SIG-M5 treated with dmso at 0.1 percent for 504 hours (cell line): ENCODE data around the gene OGFOD3.
"Not testable (repeated sequence)": the region's sequence is repeated elsewhere in the genome, so short reads cannot be mapped to it uniquely, and the experiment has no call there.

Experiments used
- DNase-seq: peaks from one replicate; lab custom pipeline; 2025; ENCODE audit not compliant: unreplicated experiment; lab: John Stamatoyannopoulos, UW

OGFOD3 gene

DNA sequence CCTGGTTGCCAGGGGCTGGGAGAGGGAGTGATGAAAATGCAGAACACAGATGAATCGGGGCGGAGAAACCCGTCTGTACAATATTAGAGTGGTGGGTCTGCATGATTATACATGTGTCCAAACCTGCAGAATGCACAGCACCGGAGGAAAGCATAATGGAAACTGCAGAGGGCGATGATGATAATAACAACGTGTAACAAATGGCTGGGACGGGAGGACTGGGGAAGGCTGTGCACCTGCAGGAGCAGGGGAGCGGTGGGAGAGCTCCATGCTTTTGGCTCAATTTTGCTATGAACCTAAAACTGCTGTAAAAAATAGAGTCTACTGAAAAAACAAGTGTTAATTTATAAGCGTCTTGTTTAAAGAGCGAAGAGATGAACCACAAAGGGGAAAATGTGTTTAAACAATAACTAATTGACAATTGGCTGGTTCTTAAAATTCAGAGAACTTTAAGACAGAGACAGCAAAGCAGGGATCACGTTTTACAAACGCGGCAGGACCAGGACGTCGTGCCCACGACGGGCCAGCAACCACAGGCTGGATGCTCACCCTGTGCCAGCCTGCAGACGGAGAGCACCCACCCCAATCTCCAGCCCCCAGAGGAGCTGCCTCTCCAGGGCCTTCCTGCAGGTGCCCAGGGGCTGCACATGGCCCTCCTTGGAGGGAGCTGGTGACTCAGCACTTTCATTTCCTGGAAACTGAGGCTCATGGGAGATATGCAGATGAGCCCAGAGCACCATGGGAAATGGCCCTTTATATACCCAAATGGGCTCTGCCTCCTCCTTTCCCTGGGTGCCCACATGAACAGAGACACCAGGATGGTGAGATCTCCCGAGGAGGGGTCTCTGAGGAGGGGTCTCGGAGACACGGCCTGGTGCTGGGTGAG lies 59.7 kb downstream of the OGFOD3 start, which contains the start of gene TEX19:
TSS of gene TEX19 (plus strand) at position 783 of the 886 bp plus-strand sequence. CDS start 2,904 bp downstream, outside the sequence.
- peak; percentile 38 for DNase-seq

DNA sequence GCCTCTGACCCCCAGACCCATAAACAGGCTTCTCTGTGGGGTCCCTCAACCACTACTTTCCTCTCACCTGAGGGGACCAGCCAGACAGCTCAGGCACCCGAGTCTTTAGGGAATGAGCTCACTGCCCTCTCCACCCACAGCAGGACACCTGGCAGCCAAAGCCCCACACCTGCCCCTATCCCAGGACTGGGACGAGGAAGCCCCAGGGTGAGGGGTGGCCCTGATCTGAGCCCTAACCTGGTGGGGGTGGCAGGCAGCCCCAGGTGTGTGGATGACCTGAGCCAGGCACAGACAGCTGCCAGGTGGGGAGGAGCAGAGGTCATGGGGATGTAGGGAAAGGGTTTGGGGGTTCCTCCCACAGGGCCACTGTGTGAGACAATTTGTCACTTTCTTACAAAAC lies 61.0 kb downstream of the OGFOD3 start:
- DNase-seq = no peak

- DNase-seq = no peak
These were observed 61.5 kb downstream of the OGFOD3 start for GRCh38 chr17:82356845-82357355.

DNA sequence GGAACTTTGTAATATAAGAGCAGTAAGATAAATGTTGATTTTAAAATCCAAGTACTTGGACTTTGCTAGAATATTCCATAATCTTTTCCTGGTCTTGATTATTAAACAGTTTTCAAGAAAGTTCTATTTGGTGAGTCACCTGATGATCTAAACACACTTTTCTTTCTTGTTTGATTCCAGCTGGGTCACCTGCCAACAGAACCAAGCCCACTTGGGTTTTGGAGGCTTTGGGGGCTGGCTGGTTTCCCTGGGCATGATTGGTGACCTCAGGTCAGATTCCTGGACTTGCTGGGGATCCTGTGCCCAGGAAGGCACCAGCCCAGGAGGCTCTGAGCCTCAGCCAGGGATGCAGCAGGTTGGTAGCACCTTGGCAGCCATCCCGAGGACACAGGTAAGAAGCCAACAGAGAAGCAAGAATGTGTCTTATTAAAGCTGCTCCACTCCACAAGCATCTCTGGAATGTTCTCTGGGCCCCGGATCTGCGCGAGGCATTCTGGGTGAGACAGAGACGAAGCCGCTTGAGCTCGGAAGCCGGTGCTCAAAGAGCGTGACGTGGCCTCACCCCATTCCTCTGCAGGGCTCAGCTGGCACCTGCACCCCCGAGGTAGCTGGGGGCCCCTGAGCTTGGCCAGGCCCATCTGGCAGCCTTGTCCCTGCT lies 62.5 kb downstream of the OGFOD3 start:
- no peak for DNase-seq

- DNase-seq = no peak
These were observed 63.5 kb downstream of the OGFOD3 start for GRCh38 chr17:82354804-82355308.

GRCh38 chr17:82353484-82353883 lies 64.9 kb downstream of the OGFOD3 start:
- no peak for DNase-seq

- DNase-seq = peak; percentile 79
These were observed 66.5 kb downstream of the OGFOD3 start for GRCh38 chr17:82351713-82352488.

DNA sequence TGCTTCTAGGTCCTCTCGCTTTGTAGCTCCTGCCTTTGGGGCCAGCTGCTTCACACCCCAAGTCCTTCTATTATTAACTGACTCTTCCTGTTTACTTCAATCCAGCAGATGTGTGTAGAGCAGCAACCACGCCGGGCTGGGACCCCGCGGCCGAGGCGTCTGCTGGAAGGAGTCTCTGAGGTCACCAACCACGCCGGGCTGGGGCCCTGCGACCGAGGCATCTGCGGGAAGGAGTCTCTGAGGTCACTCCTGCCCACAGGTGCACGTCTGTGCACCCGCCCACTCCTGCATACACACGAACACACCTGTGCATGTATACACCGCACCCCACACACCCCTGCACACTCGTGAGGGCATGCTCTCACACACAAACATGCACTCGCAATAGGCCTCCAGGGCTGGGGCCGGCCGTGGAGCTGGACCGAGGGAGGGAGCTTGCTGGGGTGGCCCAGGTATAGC lies 67.1 kb downstream of the OGFOD3 start:
- no peak for DNase-seq

GRCh38 chr17:82350182-82351030 lies 68.0 kb downstream of the OGFOD3 start:
- DNase-seq = peak; percentile 36

GRCh38 chr17:82349287-82349701 lies 69.1 kb downstream of the OGFOD3 start:
- DNase-seq = no peak

DNA sequence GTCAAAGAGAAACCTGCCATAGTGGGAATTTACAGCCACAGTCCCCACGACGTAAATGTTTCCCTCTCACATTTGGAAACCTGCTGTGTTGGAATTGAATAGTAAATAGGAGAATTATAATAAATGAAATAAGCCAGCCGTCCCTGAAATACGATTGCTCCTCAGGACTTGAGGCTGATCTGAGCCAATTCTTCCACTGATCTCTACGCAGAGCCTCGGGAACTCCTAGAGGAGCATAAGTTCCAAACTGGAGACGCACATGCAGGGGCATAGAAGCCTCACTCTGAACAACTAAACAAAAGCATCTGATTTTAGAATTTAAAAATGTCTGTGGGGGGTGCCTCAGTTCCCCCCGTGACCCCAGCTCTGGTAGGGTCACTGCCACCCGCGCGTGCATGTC lies 69.5 kb downstream of the OGFOD3 start:
- no peak for DNase-seq

- DNase-seq = no peak
These were observed 70.0 kb downstream of the OGFOD3 start for GRCh38 chr17:82348434-82348833.

GRCh38 chr17:82347994-82348393 lies 70.4 kb downstream of the OGFOD3 start:
- DNase-seq = not testable (repeated sequence)

GRCh38 chr17:82346342-82347300 lies 71.8 kb downstream of the OGFOD3 start:
- no peak for DNase-seq

GRCh38 chr17:82345151-82345976 lies 73.0 kb downstream of the OGFOD3 start:
- no peak for DNase-seq

DNA sequence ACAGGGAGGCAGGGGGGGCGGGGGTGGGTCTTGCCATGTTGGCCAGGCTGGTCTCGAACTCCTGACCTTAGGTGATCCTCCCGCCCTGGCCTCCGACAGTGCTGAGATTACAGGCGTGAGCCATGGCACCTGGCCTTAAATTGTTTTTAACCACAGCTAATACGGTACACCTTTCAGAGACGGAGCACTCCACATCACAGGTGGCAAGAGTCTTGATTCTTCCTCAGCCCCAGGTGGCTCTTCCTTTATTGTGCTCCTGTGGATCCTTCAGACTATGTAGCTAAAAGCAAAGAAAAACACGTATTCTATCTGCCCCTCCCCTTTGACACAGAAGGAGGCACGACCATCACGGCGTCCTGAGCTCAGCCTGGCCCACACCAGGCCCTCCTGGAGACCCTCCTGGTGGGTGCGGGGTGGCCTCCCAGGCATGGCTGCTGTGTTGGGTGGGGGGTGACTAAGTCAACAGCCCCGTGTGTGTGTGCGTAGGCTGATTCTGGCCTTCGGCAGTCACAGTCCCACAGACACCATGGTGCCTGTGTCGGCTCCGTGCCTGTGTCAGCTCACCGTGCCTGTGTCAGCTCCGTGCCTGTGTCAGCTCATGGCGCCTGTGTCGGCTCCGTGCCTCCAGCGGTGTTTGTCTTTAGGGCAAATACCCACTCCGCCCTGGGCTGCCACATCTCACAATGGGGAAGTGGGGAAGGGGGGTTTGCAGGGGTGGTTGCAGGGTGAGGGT lies 74.0 kb downstream of the OGFOD3 start:
- DNase-seq = no peak

- DNase-seq = no peak
These were observed 74.8 kb downstream of the OGFOD3 start for GRCh38 chr17:82343560-82343959.
